ENCODE results near the gene NDUFAF4.

The NDUFAF4 gene

GRCh38 chr6:96897396-96898240 lies at the start of gene NDUFAF4:
Gene NDUFAF4 (minus strand): TSS chr6:96897891. CDS start chr6:96897801, 90 bp downstream.
- peak; percentile 96 to 98 (median 97) for DNase-seq

GRCh38 chr6:96947055-96947454 lies 49.4 kb upstream of the NDUFAF4 start:
- DNase-seq: no peak

GRCh38 chr6:96943555-96944215 lies 46.0 kb upstream of the NDUFAF4 start:
- no peak for DNase-seq

GRCh38 chr6:96942676-96943075 lies 45.0 kb upstream of the NDUFAF4 start:
- no peak for DNase-seq

- DNase-seq: no peak
Measured at GRCh38 chr6:96940322-96940721, 42.6 kb upstream of the NDUFAF4 start.

- no peak for DNase-seq
Measured at GRCh38 chr6:96939007-96939805, 41.5 kb upstream of the NDUFAF4 start.

- no peak for DNase-seq
Measured at GRCh38 chr6:96934087-96934486, 36.4 kb upstream of the NDUFAF4 start.

GRCh38 chr6:96931198-96931597 lies 33.5 kb upstream of the NDUFAF4 start:
- no peak for DNase-seq

- no peak for DNase-seq
Measured at GRCh38 chr6:96929741-96930140, 32.0 kb upstream of the NDUFAF4 start.

GRCh38 chr6:96927660-96928059 lies 30.0 kb upstream of the NDUFAF4 start:
- DNase-seq: no peak

GRCh38 chr6:96926425-96926824 lies 28.7 kb upstream of the NDUFAF4 start:
- DNase-seq: peak in 2 of 3 experiments; percentile 7 to 16

GRCh38 chr6:96925290-96925687 lies 27.6 kb upstream of the NDUFAF4 start:
- peak in 1 of 3 experiments; percentile 27 for DNase-seq

- peak in 2 of 3 experiments; percentile 53 to 96 for DNase-seq
Measured at GRCh38 chr6:96923871-96924493, 26.3 kb upstream of the NDUFAF4 start.

GRCh38 chr6:96923400-96923799 lies 25.7 kb upstream of the NDUFAF4 start:
- no peak for DNase-seq

GRCh38 chr6:96917098-96917497 lies 19.4 kb upstream of the NDUFAF4 start:
- no peak for DNase-seq

GRCh38 chr6:96913621-96914020 lies 15.9 kb upstream of the NDUFAF4 start:
- no peak for DNase-seq

- no peak for DNase-seq
Measured at GRCh38 chr6:96911751-96912150, 14.1 kb upstream of the NDUFAF4 start.

- DNase-seq: no peak
Measured at GRCh38 chr6:96911171-96911570, 13.5 kb upstream of the NDUFAF4 start.

- DNase-seq: no peak
Measured at GRCh38 chr6:96909811-96910210, 12.1 kb upstream of the NDUFAF4 start.

- no peak for DNase-seq
Measured at GRCh38 chr6:96907498-96907897, 9.8 kb upstream of the NDUFAF4 start.

- DNase-seq: no peak
Measured at GRCh38 chr6:96900873-96901272, 3.2 kb upstream of the NDUFAF4 start.

GRCh38 chr6:96899451-96899998 lies 1.8 kb upstream of the NDUFAF4 start:
- no peak for DNase-seq

- DNase-seq: peak; percentile 13 to 64 (median 31)
Measured at GRCh38 chr6:96899019-96899418, 1.3 kb upstream of the NDUFAF4 start.

All from NCI-H1417 (cell line).